ENCODE results near the gene KRT31.
A peak's percentile ranks its signal among the peaks of the same experiment; 100 is the strongest.
"Not testable (repeated sequence)": the region's sequence is repeated elsewhere in the genome, so short reads cannot be mapped to it uniquely, and the experiment has no call there.

The KRT31 gene

GRCh38 chr17:41417576-41418015 is 20.2 kb upstream of the KRT31 start:
- no peak for DNase-seq (ENCODE audit: low read depth in 2 of 2)

GRCh38 chr17:41417127-41417526 is 19.7 kb upstream of the KRT31 start:
- no peak for DNase-seq (ENCODE audit: low read depth in 2 of 2)

DNA sequence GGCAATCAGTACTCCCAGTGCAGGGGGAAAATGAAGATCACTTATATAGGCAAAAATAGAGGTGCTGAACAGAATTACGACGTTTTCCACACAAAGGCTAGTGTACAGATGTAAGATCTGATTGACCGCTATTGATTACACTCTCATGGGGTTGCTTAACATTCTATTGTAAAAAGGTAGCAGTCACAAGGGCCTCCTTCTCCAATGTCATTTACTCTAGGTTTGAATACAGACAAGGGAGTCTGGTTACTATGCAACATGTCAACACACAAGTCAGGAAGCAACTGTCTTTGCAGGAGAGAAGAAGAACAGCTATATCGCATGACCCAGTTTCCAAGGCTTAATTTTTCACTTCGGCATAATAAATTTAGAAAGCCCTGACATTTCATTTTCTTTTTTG is 19.1 kb upstream of the KRT31 start:
- no peak for DNase-seq (ENCODE audit: low read depth in 2 of 2)

GRCh38 chr17:41415833-41416335 is 18.5 kb upstream of the KRT31 start:
- no peak for DNase-seq (ENCODE audit: low read depth in 2 of 2)

DNA sequence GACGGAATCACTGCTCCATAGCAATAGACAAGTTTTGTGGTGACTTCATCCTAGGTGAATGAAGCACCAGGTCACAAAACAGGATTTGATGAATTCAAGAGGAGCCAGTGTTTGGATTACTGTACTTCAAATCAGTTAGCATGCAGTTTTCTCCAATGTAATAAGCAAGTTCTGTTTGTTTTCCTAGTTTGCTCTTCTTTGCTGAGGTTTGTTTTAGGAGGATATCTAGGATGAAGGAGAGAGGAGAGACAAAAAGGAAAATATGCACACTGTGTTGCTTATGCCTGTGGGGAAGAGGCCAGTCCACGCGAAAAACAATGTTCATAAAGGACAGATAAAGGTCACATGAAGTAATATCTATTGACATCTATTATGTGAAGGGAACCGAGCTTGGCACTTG is 18.0 kb upstream of the KRT31 start:
- no peak for DNase-seq (ENCODE audit: low read depth in 2 of 2)

DNA sequence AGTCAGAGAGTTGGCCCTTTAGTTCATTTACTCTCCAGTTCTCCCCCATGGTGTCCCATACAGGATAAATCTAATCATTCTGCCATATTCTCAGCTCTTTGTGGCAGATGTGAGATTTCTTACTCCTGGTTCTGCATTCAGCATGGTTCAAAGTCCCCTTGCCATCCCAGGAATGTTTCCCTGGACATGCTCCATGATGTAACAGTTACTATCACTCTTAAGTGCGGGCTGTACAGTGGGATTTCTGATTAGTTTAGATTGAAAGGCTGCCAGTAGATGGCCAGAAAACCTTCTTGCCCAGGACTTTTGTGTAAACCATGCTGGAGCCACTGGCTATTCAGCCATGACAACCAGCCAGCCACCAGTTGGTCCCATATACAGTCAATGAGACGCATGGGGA is 16.6 kb upstream of the KRT31 start:
- DNase-seq (ENCODE audit: low read depth in 2 of 2): no peak

DNA sequence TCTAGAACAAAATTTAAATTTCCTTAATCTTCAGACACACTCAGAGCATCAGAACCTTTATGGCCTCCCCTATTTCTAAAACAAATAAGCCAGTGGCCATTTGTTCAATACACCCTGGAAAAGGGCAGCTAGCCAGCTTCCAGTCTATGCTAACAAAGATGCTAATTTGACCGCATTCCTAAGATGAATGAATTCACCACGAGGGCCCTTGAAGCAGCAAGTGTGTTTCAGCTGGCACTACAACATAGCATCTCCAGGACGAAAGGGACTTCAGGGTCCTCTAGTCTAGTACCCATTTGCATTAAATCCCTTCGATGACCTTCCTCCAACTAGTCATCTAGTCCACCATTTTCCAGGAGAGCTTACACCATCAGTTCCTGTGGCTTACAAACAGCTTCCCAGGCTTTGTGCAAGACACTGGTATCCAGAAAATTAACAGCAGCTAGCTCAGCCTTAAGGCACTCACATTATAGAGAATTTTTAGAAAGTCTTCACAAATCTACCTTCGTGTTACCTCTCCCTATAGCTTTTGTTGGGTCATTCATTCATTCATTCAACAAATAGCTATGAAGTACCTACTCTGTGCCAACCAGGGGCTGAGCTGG is 16.0 kb upstream of the KRT31 start:
- DNase-seq (ENCODE audit: low read depth in 2 of 2): no peak

DNA sequence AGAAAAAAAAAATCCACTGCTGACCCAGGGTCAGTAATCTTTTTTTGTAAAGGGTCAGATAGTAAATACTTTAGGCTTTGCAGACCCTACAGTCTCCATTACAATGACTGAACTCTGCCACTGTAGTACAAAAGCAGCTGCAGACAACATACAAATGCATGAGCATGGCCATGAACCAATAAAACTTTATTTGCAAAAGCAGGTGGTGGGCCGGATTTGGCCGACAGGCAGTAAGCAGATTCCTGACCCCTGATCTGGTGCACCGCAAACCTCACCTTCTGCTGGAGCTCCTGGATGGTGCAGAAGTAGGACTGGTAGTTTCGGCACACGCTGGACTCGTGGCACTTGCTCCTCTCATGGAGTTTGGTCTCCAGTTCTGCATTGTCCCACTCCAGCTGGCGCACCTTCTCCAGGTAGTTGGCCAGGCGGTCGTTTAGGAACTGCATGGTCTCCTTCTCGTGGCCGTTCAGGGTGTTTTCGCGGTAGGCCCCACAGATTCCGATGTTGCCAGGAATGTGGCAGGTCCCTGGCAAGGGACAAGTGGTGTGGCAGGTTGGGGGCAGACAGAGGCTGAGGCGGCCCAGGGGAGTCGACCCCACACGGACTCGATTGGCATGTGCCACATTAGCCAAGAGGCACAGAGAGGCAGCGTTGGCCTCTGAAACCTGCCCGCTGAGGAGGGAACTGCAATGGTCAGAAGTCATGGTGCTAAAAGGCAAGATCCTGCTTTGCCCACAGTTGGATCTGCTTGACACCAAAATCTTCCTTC is 13.8 kb upstream of the KRT31 start:
- no peak for DNase-seq (ENCODE audit: low read depth in 2 of 2)

- DNase-seq (ENCODE audit: low read depth in 2 of 2): no peak
Measured at GRCh38 chr17:41407226-41407625, 9.8 kb upstream of the KRT31 start.

- DNase-seq (ENCODE audit: low read depth in 2 of 2): no peak
Measured at GRCh38 chr17:41406205-41406604, 8.8 kb upstream of the KRT31 start.

DNA sequence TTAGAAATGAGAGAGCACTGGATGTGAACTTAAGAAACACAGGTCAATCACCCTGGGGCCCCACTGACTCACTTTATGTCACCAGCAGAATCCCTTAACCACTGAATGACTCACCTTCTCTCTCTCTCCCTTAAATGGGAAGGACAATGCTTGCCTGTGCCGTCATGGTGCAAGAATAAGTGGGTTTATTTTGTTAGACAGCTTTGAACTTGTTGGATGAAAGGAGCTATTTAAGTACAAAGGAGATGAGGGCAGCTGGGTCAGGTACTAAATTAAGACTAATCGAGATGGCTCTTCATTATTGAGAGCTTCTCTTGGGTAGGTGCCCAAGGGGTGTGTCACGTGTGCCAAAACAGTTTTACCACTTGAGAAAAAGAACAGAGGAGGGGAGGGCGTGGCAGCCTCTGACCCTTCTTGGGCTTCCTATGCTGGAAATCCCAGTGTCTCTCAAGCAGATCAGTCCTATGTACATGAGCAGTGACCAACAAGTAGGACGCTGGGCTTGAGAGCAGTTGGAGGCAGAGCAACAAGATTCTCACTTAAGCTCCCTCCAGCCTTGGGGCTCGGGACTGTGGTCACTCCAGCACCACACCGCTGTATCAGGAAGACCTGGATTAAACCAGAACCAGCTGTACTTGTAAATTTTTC is 6.7 kb upstream of the KRT31 start:
- DNase-seq (ENCODE audit: low read depth in 2 of 2): peak; percentile 9 to 43

- DNase-seq (ENCODE audit: low read depth in 2 of 2): no peak
Measured at GRCh38 chr17:41403404-41404023, 6.1 kb upstream of the KRT31 start.

GRCh38 chr17:41402161-41402560 is 4.8 kb upstream of the KRT31 start:
- no peak for DNase-seq (ENCODE audit: low read depth in 2 of 2)

GRCh38 chr17:41396340-41396739 is 1.1 kb downstream of the KRT31 start:
- no peak for DNase-seq (ENCODE audit: low read depth in 2 of 2)

- no peak for DNase-seq (ENCODE audit: low read depth in 2 of 2)
Measured at GRCh38 chr17:41395611-41396010, 1.8 kb downstream of the KRT31 start.

GRCh38 chr17:41395044-41395443 is 2.4 kb downstream of the KRT31 start:
- DNase-seq (ENCODE audit: low read depth in 2 of 2): not testable (repeated sequence)

GRCh38 chr17:41394254-41394996 is 3.0 kb downstream of the KRT31 start:
- no peak for DNase-seq (ENCODE audit: low read depth in 2 of 2)

- no peak for DNase-seq (ENCODE audit: low read depth in 2 of 2)
Measured at GRCh38 chr17:41393826-41394225, 3.6 kb downstream of the KRT31 start.

DNA sequence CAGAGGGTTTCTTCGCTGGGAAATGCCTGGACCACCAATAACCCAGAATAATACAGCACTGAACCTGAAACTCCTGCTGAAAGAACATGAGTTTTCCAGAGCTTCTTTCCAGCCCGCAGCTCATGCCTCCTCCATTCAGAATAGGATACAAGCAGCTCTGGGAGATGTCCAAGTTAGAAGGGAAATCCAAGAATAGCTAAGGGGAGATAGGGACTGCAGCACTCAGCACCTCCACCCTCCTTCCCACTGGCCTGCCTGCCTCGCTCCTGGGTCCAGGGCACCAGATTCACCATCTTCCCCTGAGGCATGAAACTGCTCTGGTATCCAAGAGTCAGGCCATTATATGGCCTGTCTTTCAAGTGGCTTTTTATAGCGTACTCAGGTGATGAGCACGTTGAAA is 4.1 kb downstream of the KRT31 start:
- no peak for DNase-seq (ENCODE audit: low read depth in 2 of 2)

- DNase-seq (ENCODE audit: low read depth in 2 of 2): no peak
Measured at GRCh38 chr17:41392278-41392677, 5.1 kb downstream of the KRT31 start.

DNA sequence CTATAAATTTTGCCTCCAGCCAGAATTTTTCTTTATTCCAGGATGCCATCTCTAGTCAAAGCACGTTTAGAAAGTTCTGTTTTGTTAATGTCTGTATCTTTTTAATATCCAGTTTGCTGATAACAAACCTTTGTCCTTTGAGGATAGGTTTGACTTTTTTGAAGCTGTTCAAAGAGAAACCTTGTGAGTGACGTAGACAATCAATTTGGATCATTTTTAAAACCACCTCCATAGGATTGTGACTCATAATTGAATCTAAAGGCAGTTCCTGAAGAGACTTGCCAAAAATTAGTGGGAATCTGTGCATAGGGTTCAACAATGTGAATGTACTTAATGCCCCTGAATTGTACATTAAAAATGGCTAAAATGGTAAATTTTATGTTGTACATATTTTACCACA is 5.9 kb downstream of the KRT31 start:
- DNase-seq (ENCODE audit: low read depth in 2 of 2): no peak

Measured in stimulated activated CD8-positive, alpha-beta memory T cell treated with anti-CD3 and anti-CD28 coated beads, Interleukin-2, amount 100 ng/mL, for 48 hours (primary cell).